ENCODE results near the gene CEP128. TPM values are rescaled to one million over a fixed set of nuclear protein-coding genes. Genes with fewer than 3 reads are reported as not detected.
A peak's percentile ranks its signal among the peaks of the same experiment; 100 is the strongest.

Gene CEP128
- total and polyA plus RNA-seq, 2 experiments from 2014 or later: 7.6 to 17.6 TPM

DNA sequence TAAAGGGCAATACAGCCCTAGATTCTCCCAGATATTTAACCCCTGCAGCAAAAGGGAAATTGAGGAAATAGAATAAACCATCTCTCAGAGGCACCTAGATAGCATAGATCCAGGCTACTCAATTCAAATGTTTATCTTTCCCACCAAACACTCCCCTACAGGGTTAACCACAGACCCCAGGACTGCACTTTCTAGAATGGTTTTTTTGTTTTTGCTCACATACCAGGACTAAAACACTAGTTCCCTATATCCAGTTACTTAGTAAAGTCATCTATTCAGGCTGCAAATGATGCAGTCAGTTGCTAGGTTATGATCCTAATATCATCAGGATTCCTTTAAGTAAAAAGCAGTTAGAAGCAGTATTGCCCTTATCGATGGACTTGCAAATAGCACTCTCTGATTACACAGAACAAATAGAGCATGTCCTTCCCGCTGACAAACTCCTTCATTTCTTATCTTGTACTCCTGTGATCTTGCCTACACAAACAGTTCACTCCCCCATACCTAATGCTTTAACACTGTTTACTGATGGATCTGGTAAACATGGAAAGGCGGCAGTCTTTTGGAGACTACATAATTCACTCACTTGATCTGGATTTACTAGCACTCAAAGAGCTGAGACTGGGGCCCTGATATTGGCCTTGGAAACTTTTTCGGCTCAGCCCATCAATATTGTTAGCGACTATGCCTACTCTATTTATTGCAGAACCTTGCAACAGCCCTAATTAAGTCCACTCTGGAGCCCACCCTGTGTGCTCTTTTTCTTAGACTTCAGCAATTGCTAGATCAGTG is 473.0 kb downstream of the CEP128 start:
- Histone ChIP-seq H3K4me2 (0 out of 2 replicates have a peak overlapping the region, but pooled peaks have one; percentile 66), H3K27me3 (ENCODE audit: insufficient read depth) (peaks cover 16% of the 10 kb centered on the region; the same call in 1 of the 2 replicates), H3K4me1 (ENCODE audit: insufficient read depth) (peaks cover 34% of the 10 kb centered on the region), H4K20me1 (replicated peaks; ENCODE audit: insufficient read depth) (no peaks in the 10 kb centered on the region), H3K9me2 (ENCODE audit: insufficient read depth) (no peaks in the 10 kb centered on the region), H2AFZ (no peak overlapping the region), H3F3A (replicated peaks; ENCODE audit: low read depth) (no peaks in the 10 kb centered on the region), H3K79me2 (replicated peaks; ENCODE audit: insufficient read depth) (no peaks in the 10 kb centered on the region), H3K27ac (ENCODE audit: low read depth) (no peak overlapping the region), H3K4me3 (no peak overlapping the region), H3K36me3 (ENCODE audit: insufficient read depth) (no peaks in the 10 kb centered on the region)
- Mint-ChIP-seq H3K4me3 (no peak overlapping the region), H3K27ac (no peak overlapping the region), H3K9me3 (peaks cover 26% of the 10 kb centered on the region), H3K36me3 (ENCODE audit: low read depth) (peaks cover 27% of the 10 kb centered on the region), H3K4me1 (peaks cover 41% of the 10 kb centered on the region), H3K27me3 (ENCODE audit: insufficient read depth, low read depth, poor library complexity) (peaks cover 11% of the 10 kb centered on the region)
- TF ChIP-seq EZH2 (IDR thresholded peaks at IDR 0.05; ENCODE audit: low read depth, unreplicated experiment): no peak
- TF ChIP-seq ZNF331 (CRISPR knock-in tag; IDR thresholded peaks at IDR 0.05; ENCODE audit: low read depth): no peak
- no peak for TF ChIP-seq POLR2AphosphoS5 (IDR thresholded peaks at IDR 0.05; ENCODE audit: low read depth)
- TF ChIP-seq, protein P1, sequence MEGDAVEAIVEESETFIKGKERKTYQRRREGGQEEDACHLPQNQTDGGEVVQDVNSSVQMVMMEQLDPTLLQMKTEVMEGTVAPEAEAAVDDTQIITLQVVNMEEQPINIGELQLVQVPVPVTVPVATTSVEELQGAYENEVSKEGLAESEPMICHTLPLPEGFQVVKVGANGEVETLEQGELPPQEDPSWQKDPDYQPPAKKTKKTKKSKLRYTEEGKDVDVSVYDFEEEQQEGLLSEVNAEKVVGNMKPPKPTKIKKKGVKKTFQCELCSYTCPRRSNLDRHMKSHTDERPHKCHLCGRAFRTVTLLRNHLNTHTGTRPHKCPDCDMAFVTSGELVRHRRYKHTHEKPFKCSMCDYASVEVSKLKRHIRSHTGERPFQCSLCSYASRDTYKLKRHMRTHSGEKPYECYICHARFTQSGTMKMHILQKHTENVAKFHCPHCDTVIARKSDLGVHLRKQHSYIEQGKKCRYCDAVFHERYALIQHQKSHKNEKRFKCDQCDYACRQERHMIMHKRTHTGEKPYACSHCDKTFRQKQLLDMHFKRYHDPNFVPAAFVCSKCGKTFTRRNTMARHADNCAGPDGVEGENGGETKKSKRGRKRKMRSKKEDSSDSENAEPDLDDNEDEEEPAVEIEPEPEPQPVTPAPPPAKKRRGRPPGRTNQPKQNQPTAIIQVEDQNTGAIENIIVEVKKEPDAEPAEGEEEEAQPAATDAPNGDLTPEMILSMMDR (conservative IDR thresholded peaks at IDR 0.05; ENCODE audit: low read depth in 2 of 2): no peak
- TF ChIP-seq STAT1 (IDR thresholded peaks at IDR 0.05; ENCODE audit: unreplicated experiment): no peak
- TF ChIP-seq REST (IDR thresholded peaks at IDR 0.05; ENCODE audit: unreplicated experiment): no peak
- no peak for TF ChIP-seq EZH2phosphoT487 (IDR thresholded peaks at IDR 0.05; ENCODE audit: unreplicated experiment)
- TF ChIP-seq, protein P2, sequence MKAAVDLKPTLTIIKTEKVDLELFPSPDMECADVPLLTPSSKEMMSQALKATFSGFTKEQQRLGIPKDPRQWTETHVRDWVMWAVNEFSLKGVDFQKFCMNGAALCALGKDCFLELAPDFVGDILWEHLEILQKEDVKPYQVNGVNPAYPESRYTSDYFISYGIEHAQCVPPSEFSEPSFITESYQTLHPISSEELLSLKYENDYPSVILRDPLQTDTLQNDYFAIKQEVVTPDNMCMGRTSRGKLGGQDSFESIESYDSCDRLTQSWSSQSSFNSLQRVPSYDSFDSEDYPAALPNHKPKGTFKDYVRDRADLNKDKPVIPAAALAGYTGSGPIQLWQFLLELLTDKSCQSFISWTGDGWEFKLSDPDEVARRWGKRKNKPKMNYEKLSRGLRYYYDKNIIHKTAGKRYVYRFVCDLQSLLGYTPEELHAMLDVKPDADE (IDR thresholded peaks at IDR 0.05): no peak
- TF ChIP-seq ZNF114 (CRISPR knock-in tag; IDR thresholded peaks at IDR 0.05): no peak
- no peak for TF ChIP-seq JUNB (IDR thresholded peaks at IDR 0.05; ENCODE audit: unreplicated experiment)
- TF ChIP-seq NANOG (IDR thresholded peaks at IDR 0.05; ENCODE audit: borderline replicate concordance): no peak
- no peak for DNase-seq (ENCODE audit: low spot score)
- no peak for ATAC-seq
